ENCODE results near the gene MORN3.
"Not testable (repeated sequence)": the region's sequence is repeated elsewhere in the genome, so short reads cannot be mapped to it uniquely, and the experiment has no call there.

The MORN3 gene

GRCh38 chr12:121637231-121637914, 32.1 kb downstream of the MORN3 start:
- DNase-seq: no peak

- DNase-seq: no peak
Measured at GRCh38 chr12:121634836-121635235, 34.6 kb downstream of the MORN3 start.

- DNase-seq: not testable (repeated sequence)
Measured at GRCh38 chr12:121633833-121634196, 35.6 kb downstream of the MORN3 start.

GRCh38 chr12:121632069-121632970, 37.1 kb downstream of the MORN3 start:
- DNase-seq: no peak

GRCh38 chr12:121630791-121631355, 38.6 kb downstream of the MORN3 start:
- no peak for DNase-seq

- DNase-seq: no peak
Measured at GRCh38 chr12:121628536-121628935, 40.9 kb downstream of the MORN3 start.

GRCh38 chr12:121628037-121628436, 41.4 kb downstream of the MORN3 start:
- DNase-seq: no peak

GRCh38 chr12:121626853-121627640, 42.4 kb downstream of the MORN3 start:
- peak; percentile 88 for DNase-seq

GRCh38 chr12:121626087-121626852, 43.2 kb downstream of the MORN3 start, which contains the start of gene ORAI1:
Gene ORAI1, plus strand, starts transcription at chr12:121626530.
- peak; percentile 98 for DNase-seq

GRCh38 chr12:121620333-121620891, 49.0 kb downstream of the MORN3 start:
- no peak for DNase-seq

- no peak for DNase-seq
Measured at GRCh38 chr12:121618659-121619233, 50.7 kb downstream of the MORN3 start.

- no peak for DNase-seq
Measured at GRCh38 chr12:121614872-121615467, 54.5 kb downstream of the MORN3 start.

- no peak for DNase-seq
Measured at GRCh38 chr12:121613462-121613861, 56.0 kb downstream of the MORN3 start.

- DNase-seq: no peak
Measured at GRCh38 chr12:121611306-121611705, 58.1 kb downstream of the MORN3 start.

GRCh38 chr12:121610239-121611149, 59.0 kb downstream of the MORN3 start:
- no peak for DNase-seq

GRCh38 chr12:121608301-121608700, 61.2 kb downstream of the MORN3 start:
- DNase-seq: no peak

GRCh38 chr12:121603581-121603980, 65.9 kb downstream of the MORN3 start:
- no peak for DNase-seq

GRCh38 chr12:121602766-121603165, 66.7 kb downstream of the MORN3 start:
- DNase-seq: no peak

GRCh38 chr12:121600702-121601336, 68.6 kb downstream of the MORN3 start:
- DNase-seq: no peak
